ENCODE measurements around the gene CNTROB. TPM values are rescaled to one million over a fixed set of nuclear protein-coding genes. Genes with fewer than 3 reads are reported as not detected.

CNTROB gene
- total RNA-seq, 1 experiment from 2014 or later = 39.2 TPM

GRCh38 chr17:7889166-7889955, 42.6 kb upstream of the CNTROB start:
- no TSS peak for BruUV-seq (replicated peaks)
- Mint-ChIP-seq H3K27ac (ENCODE audit: low read depth, unreplicated experiment) (no peak overlapping the region), H3K27me3 (ENCODE audit: insufficient read depth, unreplicated experiment) (no peaks in the 10 kb centered on the region), H3K9me3 (ENCODE audit: unreplicated experiment) (no peaks in the 10 kb centered on the region), H3K4me3 (ENCODE audit: unreplicated experiment) (no peak overlapping the region), H3K36me3 (ENCODE audit: insufficient read depth, unreplicated experiment) (peaks cover 48% of the 10 kb centered on the region), H3K4me1 (ENCODE audit: insufficient read depth, unreplicated experiment) (no peaks in the 10 kb centered on the region)
- ChIA-PET POLR2A (interaction anchor here (0.6 to 1.6 kb wide), 8 partner anchors 11 to 230 kb away, joined by 3 to 7 read pairs (median 6); partner anchors contain the start of genes ALOXE3, CNTROB, KDM6B and NAA38), CTCF (interaction anchor here (0.6 to 3.6 kb wide), 8 partner anchors 9 to 993 kb away, joined by 3 to 25 read pairs (median 4); partner anchors contain the start of genes CNTROB and TRAPPC1)
- intact Hi-C loops (cut with micrococcal nuclease) = no loop called here
- TF ChIP-seq CTCF (IDR thresholded peaks at IDR 0.05; ENCODE audit: unreplicated experiment) = peak; percentile 28
- peak; percentile 98 for DNase-seq (ENCODE audit: unreplicated experiment)

DNA sequence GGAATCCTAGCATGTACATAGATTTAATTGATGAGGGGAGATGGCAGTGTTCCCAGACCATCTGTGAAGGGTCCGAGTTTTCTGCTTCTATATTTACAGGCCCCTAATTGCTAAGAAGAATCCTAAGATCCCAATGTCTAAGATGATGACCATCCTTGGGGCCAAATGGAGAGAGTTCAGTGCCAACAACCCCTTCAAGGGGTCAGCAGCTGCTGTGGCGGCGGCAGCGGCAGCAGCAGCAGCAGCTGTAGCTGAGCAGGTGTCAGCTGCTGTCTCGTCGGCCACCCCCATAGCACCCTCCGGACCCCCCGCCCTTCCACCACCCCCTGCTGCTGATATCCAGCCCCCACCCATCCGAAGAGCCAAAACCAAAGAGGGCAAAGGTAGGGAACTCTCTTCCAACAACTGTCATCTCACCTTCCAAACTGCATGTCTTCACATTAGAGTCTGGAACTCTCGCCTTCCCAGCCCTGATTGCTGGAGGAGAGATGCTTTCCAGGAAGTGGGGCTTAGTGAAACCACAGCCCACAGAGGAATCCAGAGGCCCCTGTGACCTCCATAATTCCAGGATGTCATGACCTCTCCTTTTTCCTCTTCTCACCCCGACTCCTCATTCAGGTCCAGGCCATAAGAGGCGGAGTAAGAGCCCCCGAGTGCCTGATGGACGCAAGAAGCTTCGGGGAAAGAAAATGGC, 38.7 kb upstream of the CNTROB start:
- BruUV-seq (replicated peaks) = no TSS peak
- no peak overlapping the region for H3K4me3 Mint-ChIP-seq (ENCODE audit: unreplicated experiment)
- CTCF ChIA-PET = interaction anchor here (1.5 kb wide), 1 partner anchor 20 kb away, joined by 3 read pairs; no protein-coding TSS in a partner anchor
- no peaks in the 10 kb centered on the region for H3K9me3 Mint-ChIP-seq (ENCODE audit: unreplicated experiment)
- H3K4me1 Mint-ChIP-seq (ENCODE audit: insufficient read depth, unreplicated experiment) = peaks cover 4% of the 10 kb centered on the region
- no peak overlapping the region for H3K27ac Mint-ChIP-seq (ENCODE audit: low read depth, unreplicated experiment)
- no peak for DNase-seq (ENCODE audit: unreplicated experiment)
- POLR2A ChIA-PET = no interaction called here
- H3K27me3 Mint-ChIP-seq (ENCODE audit: insufficient read depth, unreplicated experiment) = no peaks in the 10 kb centered on the region
- intact Hi-C loops (cut with micrococcal nuclease) = no loop called here
- peaks cover 85% of the 10 kb centered on the region for H3K36me3 Mint-ChIP-seq (ENCODE audit: insufficient read depth, unreplicated experiment)
- TF ChIP-seq CTCF (IDR thresholded peaks at IDR 0.05; ENCODE audit: unreplicated experiment) = no peak

- ChIA-PET POLR2A (no interaction called here), CTCF (no interaction called here)
- H3K4me1 Mint-ChIP-seq (ENCODE audit: insufficient read depth, unreplicated experiment) = peaks cover 4% of the 10 kb centered on the region
- H3K36me3 Mint-ChIP-seq (ENCODE audit: insufficient read depth, unreplicated experiment) = peaks cover 90% of the 10 kb centered on the region
- peak overlapping the region; percentile 49 for H3K27ac Mint-ChIP-seq (ENCODE audit: low read depth, unreplicated experiment)
- no TSS peak for BruUV-seq (replicated peaks)
- no peak for DNase-seq (ENCODE audit: unreplicated experiment)
- no peaks in the 10 kb centered on the region for H3K9me3 Mint-ChIP-seq (ENCODE audit: unreplicated experiment)
- no peak overlapping the region for H3K4me3 Mint-ChIP-seq (ENCODE audit: unreplicated experiment)
- TF ChIP-seq CTCF (IDR thresholded peaks at IDR 0.05; ENCODE audit: unreplicated experiment) = no peak
- no peaks in the 10 kb centered on the region for H3K27me3 Mint-ChIP-seq (ENCODE audit: insufficient read depth, unreplicated experiment)
- intact Hi-C loops (cut with micrococcal nuclease) = no loop called here
Measured at GRCh38 chr17:7894226-7894625, 37.8 kb upstream of the CNTROB start.

- no peak for TF ChIP-seq CTCF (IDR thresholded peaks at IDR 0.05; ENCODE audit: unreplicated experiment)
- Mint-ChIP-seq H3K27me3 (ENCODE audit: insufficient read depth, unreplicated experiment) (no peaks in the 10 kb centered on the region), H3K4me1 (ENCODE audit: insufficient read depth, unreplicated experiment) (peaks cover 4% of the 10 kb centered on the region), H3K36me3 (ENCODE audit: insufficient read depth, unreplicated experiment) (peaks cover 90% of the 10 kb centered on the region), H3K27ac (ENCODE audit: low read depth, unreplicated experiment) (no peak overlapping the region), H3K4me3 (ENCODE audit: unreplicated experiment) (no peak overlapping the region), H3K9me3 (ENCODE audit: unreplicated experiment) (no peaks in the 10 kb centered on the region)
- no peak for DNase-seq (ENCODE audit: unreplicated experiment)
- TSS peak; percentile 32 for BruUV-seq (replicated peaks)
- ChIA-PET CTCF (interaction anchor here (0.5 to 0.6 kb wide), 2 partner anchors 41 to 1078 kb away, joined by 4 to 6 read pairs; no protein-coding TSS in a partner anchor), POLR2A (no interaction called here)
- intact Hi-C loops (cut with micrococcal nuclease) = no loop called here
Measured at GRCh38 chr17:7894866-7895265, 37.1 kb upstream of the CNTROB start.

Measured in MCF 10A (cell line).